ENCODE measurements around the gene CLMN. TPM values are rescaled to one million over a fixed set of nuclear protein-coding genes. Genes with fewer than 3 reads are reported as not detected.

Gene CLMN
- total and polyA plus RNA-seq, 7 experiments from 2014 or later = 0.43 to 6.8 (median 0.70) TPM

GRCh38 chr14:95261616-95262510, 57.8 kb downstream of the CLMN start:
- no peak overlapping the region for H3K27ac ChIP-seq (ENCODE audit: low read depth, low read length)
- no peak for ATAC-seq
- H3K9me3 ChIP-seq (ENCODE audit: control insufficient read depth in 2 of 3, low read length in 3 of 3) = no peaks in the 10 kb centered on the region
- intact Hi-C loops (cut with micrococcal nuclease) = no loop called here
- H3K4me1 ChIP-seq (ENCODE audit: control insufficient read depth in 2 of 2, insufficient read depth in 2 of 2, low read length in 2 of 2) = peaks cover 0 to 3% of the 10 kb centered on the region in 2 donors
- Mint-ChIP-seq H3K9me3 (peaks cover 0 to 3% (median 0%) of the 10 kb centered on the region in 11 donors), H3K27me3 (peaks cover 0 to 2% (median 0%) of the 10 kb centered on the region in 5 donors), H3K27ac (no peak overlapping the region), H3K4me1 (peaks cover 0 to 16% (median 11%) of the 10 kb centered on the region in 7 donors), H3K36me3 (no peaks in the 10 kb centered on the region), H3K4me3 (no peak overlapping the region)
- H3K27me3 ChIP-seq (ENCODE audit: control insufficient read depth in 2 of 2, insufficient read depth in 2 of 2, low read length in 2 of 2) = no peaks in the 10 kb centered on the region
- ChIA-PET CTCF (no interaction called here), POLR2A (no interaction called here)
- no peaks in the 10 kb centered on the region for H3K36me3 ChIP-seq (ENCODE audit: control insufficient read depth in 2 of 3, insufficient read depth in 3 of 3, low read length in 3 of 3)
- no peak for DNase-seq
- no peak overlapping the region for H3K4me3 ChIP-seq (ENCODE audit: low read length)

- Histone ChIP-seq H3K4me1 (ENCODE audit: control insufficient read depth in 2 of 2, insufficient read depth in 2 of 2, low read length in 2 of 2) (peaks cover 0 to 3% of the 10 kb centered on the region in 2 donors), H3K36me3 (ENCODE audit: control insufficient read depth in 2 of 3, insufficient read depth in 3 of 3, low read length in 3 of 3) (no peaks in the 10 kb centered on the region), H3K27me3 (ENCODE audit: control insufficient read depth in 2 of 2, insufficient read depth in 2 of 2, low read length in 2 of 2) (no peaks in the 10 kb centered on the region), H3K4me3 (ENCODE audit: low read length) (no peak overlapping the region), H3K27ac (ENCODE audit: low read depth, low read length) (no peak overlapping the region), H3K9me3 (ENCODE audit: control insufficient read depth in 2 of 3, low read length in 3 of 3) (no peaks in the 10 kb centered on the region)
- H3K27me3 Mint-ChIP-seq = peaks cover 0 to 2% (median 0%) of the 10 kb centered on the region in 5 donors
- H3K27ac Mint-ChIP-seq = no peak overlapping the region
- H3K36me3 Mint-ChIP-seq = no peaks in the 10 kb centered on the region
- H3K4me1 Mint-ChIP-seq = peaks cover 0 to 8% (median 6%) of the 10 kb centered on the region in 7 donors
- ATAC-seq (no peak), DNase-seq (peak in 1 of 9 donors; percentile 55)
- H3K4me3 Mint-ChIP-seq = no peak overlapping the region
- ChIA-PET POLR2A (no interaction called here), CTCF (interaction anchor here (0.6 kb wide), 1 partner anchor 34 kb away, joined by 4 read pairs; no protein-coding TSS in a partner anchor)
- intact Hi-C loops (cut with micrococcal nuclease) = no loop called here
- no peaks in the 10 kb centered on the region for H3K9me3 Mint-ChIP-seq
Measured at GRCh38 chr14:95260537-95261361, 59.0 kb downstream of the CLMN start.

GRCh38 chr14:95258754-95259593, 60.7 kb downstream of the CLMN start:
- Histone ChIP-seq H3K9me3 (ENCODE audit: control insufficient read depth in 2 of 3, low read length in 3 of 3) (no peaks in the 10 kb centered on the region), H3K4me1 (ENCODE audit: control insufficient read depth in 2 of 2, insufficient read depth in 2 of 2, low read length in 2 of 2) (no peaks in the 10 kb centered on the region), H3K27me3 (ENCODE audit: control insufficient read depth in 2 of 2, insufficient read depth in 2 of 2, low read length in 2 of 2) (no peaks in the 10 kb centered on the region), H3K4me3 (ENCODE audit: low read length) (no peak overlapping the region), H3K27ac (ENCODE audit: low read depth, low read length) (no peak overlapping the region), H3K36me3 (ENCODE audit: control insufficient read depth in 2 of 3, insufficient read depth in 3 of 3, low read length in 3 of 3) (no peaks in the 10 kb centered on the region)
- CTCF ChIA-PET = no interaction called here
- H3K9me3 Mint-ChIP-seq = no peaks in the 10 kb centered on the region
- no peaks in the 10 kb centered on the region for H3K27me3 Mint-ChIP-seq
- H3K4me3 Mint-ChIP-seq = no peak overlapping the region
- peaks cover 0 to 4% (median 0%) of the 10 kb centered on the region in 7 donors for H3K4me1 Mint-ChIP-seq
- no peaks in the 10 kb centered on the region for H3K36me3 Mint-ChIP-seq
- no peak overlapping the region for H3K27ac Mint-ChIP-seq
- intact Hi-C loops (cut with micrococcal nuclease) = no loop called here
- DNase-seq = no peak
- POLR2A ChIA-PET = no interaction called here
- no peak for ATAC-seq

GRCh38 chr14:95258156-95258555, 61.6 kb downstream of the CLMN start:
- Mint-ChIP-seq H3K27me3 (no peaks in the 10 kb centered on the region), H3K4me1 (peaks cover 0 to 4% (median 0%) of the 10 kb centered on the region in 7 donors), H3K4me3 (no peak overlapping the region), H3K9me3 (no peaks in the 10 kb centered on the region), H3K36me3 (no peaks in the 10 kb centered on the region), H3K27ac (no peak overlapping the region)
- Histone ChIP-seq H3K4me3 (ENCODE audit: low read length) (no peak overlapping the region), H3K36me3 (ENCODE audit: control insufficient read depth in 2 of 3, insufficient read depth in 3 of 3, low read length in 3 of 3) (no peaks in the 10 kb centered on the region), H3K4me1 (ENCODE audit: control insufficient read depth in 2 of 2, insufficient read depth in 2 of 2, low read length in 2 of 2) (no peaks in the 10 kb centered on the region), H3K27me3 (ENCODE audit: control insufficient read depth in 2 of 2, insufficient read depth in 2 of 2, low read length in 2 of 2) (no peaks in the 10 kb centered on the region), H3K27ac (ENCODE audit: low read depth, low read length) (no peak overlapping the region), H3K9me3 (ENCODE audit: control insufficient read depth in 2 of 3, low read length in 3 of 3) (no peaks in the 10 kb centered on the region)
- CTCF ChIA-PET = no interaction called here
- ATAC-seq = peak; percentile 33
- POLR2A ChIA-PET = no interaction called here
- DNase-seq = no peak
- intact Hi-C loops (cut with micrococcal nuclease) = no loop called here

GRCh38 chr14:95257521-95257920, 62.2 kb downstream of the CLMN start:
- ChIA-PET CTCF (no interaction called here), POLR2A (no interaction called here)
- H3K27me3 Mint-ChIP-seq = peaks cover 0 to under 1% (median 0%) of the 10 kb centered on the region in 5 donors
- H3K4me1 Mint-ChIP-seq = peaks cover 0 to 4% (median 0%) of the 10 kb centered on the region in 7 donors
- DNase-seq (no peak), ATAC-seq (no peak)
- intact Hi-C loops (cut with micrococcal nuclease) = no loop called here
- no peaks in the 10 kb centered on the region for H3K36me3 Mint-ChIP-seq
- Histone ChIP-seq H3K9me3 (ENCODE audit: control insufficient read depth in 2 of 3, low read length in 3 of 3) (no peaks in the 10 kb centered on the region), H3K27ac (ENCODE audit: low read depth, low read length) (no peak overlapping the region), H3K27me3 (ENCODE audit: control insufficient read depth in 2 of 2, insufficient read depth in 2 of 2, low read length in 2 of 2) (no peaks in the 10 kb centered on the region), H3K36me3 (ENCODE audit: control insufficient read depth in 2 of 3, insufficient read depth in 3 of 3, low read length in 3 of 3) (no peaks in the 10 kb centered on the region), H3K4me1 (ENCODE audit: control insufficient read depth in 2 of 2, insufficient read depth in 2 of 2, low read length in 2 of 2) (no peaks in the 10 kb centered on the region), H3K4me3 (ENCODE audit: low read length) (no peak overlapping the region)
- no peaks in the 10 kb centered on the region for H3K9me3 Mint-ChIP-seq
- no peak overlapping the region for H3K4me3 Mint-ChIP-seq
- no peak overlapping the region for H3K27ac Mint-ChIP-seq

- POLR2A ChIA-PET = no interaction called here
- H3K27me3 ChIP-seq (ENCODE audit: control insufficient read depth in 2 of 2, insufficient read depth in 2 of 2, low read length in 2 of 2) = no peaks in the 10 kb centered on the region
Measured at GRCh38 chr14:95256776-95257060, 63.0 kb downstream of the CLMN start.

More at GRCh38 chr14:95256776-95257060, 63.0 kb downstream of the CLMN start:
- no peak overlapping the region for H3K4me3 ChIP-seq (ENCODE audit: low read length)
- Mint-ChIP-seq H3K4me3 (no peak overlapping the region), H3K27me3 (peaks cover 0 to 5% (median 0%) of the 10 kb centered on the region in 5 donors), H3K27ac (no peak overlapping the region), H3K4me1 (peaks cover 0 to 4% (median 0%) of the 10 kb centered on the region in 7 donors), H3K36me3 (no peaks in the 10 kb centered on the region), H3K9me3 (no peaks in the 10 kb centered on the region)
- H3K9me3 ChIP-seq (ENCODE audit: control insufficient read depth in 2 of 3, low read length in 3 of 3) = no peaks in the 10 kb centered on the region
- no peak for ATAC-seq
- intact Hi-C loops (cut with micrococcal nuclease) = no loop called here
- no peaks in the 10 kb centered on the region for H3K4me1 ChIP-seq (ENCODE audit: control insufficient read depth in 2 of 2, insufficient read depth in 2 of 2, low read length in 2 of 2)
- DNase-seq = no peak
- H3K36me3 ChIP-seq (ENCODE audit: control insufficient read depth in 2 of 3, insufficient read depth in 3 of 3, low read length in 3 of 3) = no peaks in the 10 kb centered on the region
- CTCF ChIA-PET = no interaction called here
- no peak overlapping the region for H3K27ac ChIP-seq (ENCODE audit: low read depth, low read length)
